Epithelial cell of proximal tubule (primary cell): ENCODE results near the gene CDH22. TPM values are rescaled to one million over a fixed set of nuclear protein-coding genes. Genes with fewer than 3 reads are reported as not detected.
A peak's percentile ranks its signal among the peaks of the same experiment; 100 is the strongest.

Experiments
- DNase-seq: peaks from one replicate; pipeline ENCODE4 v3.0.0-alpha.2; 2011; ENCODE audit warnings: low read depth
- H3K4me3 ChIP-seq: 2 replicates; pipeline ENCODE4 v1.5.1; 2011; ENCODE audit warnings: low read depth, mild to moderate bottlenecking, low read length
- total RNA-seq: library from RNA; depleted of rRNA; stranded (reverse); fragments of >200 nt; gene quantifications from 2 replicates; pipeline ENCODE4 v1.2.3, GENCODE V29; 2015
- TF ChIP-seq, protein P1 (sequence below): conservative IDR thresholded peaks from 2 replicates; pipeline ENCODE4 v1.5.1; 2012; ENCODE audit warnings: low read depth, mild to moderate bottlenecking, low read length

Gene CDH22, protein sequence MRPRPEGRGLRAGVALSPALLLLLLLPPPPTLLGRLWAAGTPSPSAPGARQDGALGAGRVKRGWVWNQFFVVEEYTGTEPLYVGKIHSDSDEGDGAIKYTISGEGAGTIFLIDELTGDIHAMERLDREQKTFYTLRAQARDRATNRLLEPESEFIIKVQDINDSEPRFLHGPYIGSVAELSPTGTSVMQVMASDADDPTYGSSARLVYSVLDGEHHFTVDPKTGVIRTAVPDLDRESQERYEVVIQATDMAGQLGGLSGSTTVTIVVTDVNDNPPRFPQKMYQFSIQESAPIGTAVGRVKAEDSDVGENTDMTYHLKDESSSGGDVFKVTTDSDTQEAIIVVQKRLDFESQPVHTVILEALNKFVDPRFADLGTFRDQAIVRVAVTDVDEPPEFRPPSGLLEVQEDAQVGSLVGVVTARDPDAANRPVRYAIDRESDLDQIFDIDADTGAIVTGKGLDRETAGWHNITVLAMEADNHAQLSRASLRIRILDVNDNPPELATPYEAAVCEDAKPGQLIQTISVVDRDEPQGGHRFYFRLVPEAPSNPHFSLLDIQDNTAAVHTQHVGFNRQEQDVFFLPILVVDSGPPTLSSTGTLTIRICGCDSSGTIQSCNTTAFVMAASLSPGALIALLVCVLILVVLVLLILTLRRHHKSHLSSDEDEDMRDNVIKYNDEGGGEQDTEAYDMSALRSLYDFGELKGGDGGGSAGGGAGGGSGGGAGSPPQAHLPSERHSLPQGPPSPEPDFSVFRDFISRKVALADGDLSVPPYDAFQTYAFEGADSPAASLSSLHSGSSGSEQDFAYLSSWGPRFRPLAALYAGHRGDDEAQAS
- not detected in 2 replicates for total RNA-seq

DNA sequence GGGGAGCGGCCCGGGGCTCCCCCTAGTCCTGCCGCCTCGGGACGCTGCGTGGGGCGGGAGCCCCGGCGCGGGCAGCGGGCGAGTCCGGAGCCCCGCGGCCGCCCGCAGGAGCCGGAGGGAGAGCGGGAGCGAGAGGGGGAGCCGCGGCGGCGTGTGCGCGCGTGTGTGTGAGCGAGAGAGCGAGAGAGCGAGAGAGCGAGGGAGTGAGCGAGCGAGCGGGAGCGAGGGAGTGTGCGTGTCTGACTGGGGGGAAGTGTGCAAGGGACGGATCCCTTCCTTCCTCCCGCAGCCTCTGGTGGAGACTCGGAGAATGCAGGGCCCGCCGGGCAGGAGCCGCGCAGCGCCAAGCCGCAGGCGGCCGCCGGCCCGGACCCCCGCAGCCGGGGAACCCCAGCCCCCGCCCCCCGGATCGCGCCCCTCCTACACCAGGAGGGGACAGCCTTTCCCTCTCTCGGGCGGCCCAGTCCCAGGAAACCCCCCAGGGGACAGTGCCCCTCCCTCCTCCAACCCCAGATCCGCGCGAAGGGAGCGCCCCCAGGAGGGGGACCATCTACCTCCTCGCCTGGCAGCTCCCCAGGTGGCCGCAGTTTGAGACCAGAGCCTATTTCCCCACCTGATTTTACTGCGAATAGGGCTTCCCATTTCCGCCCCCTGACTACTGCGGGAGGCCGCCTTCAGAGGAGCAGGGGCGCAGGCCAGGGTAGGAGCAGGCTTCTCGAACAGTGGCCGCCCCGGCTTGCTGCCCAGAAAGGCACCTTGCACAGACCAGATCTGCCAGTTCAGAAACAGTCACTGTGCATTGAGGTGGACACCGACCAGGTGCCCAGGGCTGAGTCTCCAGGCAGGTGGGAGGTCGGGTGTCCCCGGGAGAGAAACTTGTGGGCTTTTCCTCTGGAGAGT, at the start of gene CDH22:
CDH22 (minus strand) TSS at position 241 of the 900 bp plus-strand sequence. CDS start 57,204 bp downstream, outside the sequence.
- TF ChIP-seq, protein P1, sequence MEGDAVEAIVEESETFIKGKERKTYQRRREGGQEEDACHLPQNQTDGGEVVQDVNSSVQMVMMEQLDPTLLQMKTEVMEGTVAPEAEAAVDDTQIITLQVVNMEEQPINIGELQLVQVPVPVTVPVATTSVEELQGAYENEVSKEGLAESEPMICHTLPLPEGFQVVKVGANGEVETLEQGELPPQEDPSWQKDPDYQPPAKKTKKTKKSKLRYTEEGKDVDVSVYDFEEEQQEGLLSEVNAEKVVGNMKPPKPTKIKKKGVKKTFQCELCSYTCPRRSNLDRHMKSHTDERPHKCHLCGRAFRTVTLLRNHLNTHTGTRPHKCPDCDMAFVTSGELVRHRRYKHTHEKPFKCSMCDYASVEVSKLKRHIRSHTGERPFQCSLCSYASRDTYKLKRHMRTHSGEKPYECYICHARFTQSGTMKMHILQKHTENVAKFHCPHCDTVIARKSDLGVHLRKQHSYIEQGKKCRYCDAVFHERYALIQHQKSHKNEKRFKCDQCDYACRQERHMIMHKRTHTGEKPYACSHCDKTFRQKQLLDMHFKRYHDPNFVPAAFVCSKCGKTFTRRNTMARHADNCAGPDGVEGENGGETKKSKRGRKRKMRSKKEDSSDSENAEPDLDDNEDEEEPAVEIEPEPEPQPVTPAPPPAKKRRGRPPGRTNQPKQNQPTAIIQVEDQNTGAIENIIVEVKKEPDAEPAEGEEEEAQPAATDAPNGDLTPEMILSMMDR, result peak; percentile 10
- no peak for DNase-seq
- H3K4me3 ChIP-seq, result no peak within 1 kb of the TSS

DNA sequence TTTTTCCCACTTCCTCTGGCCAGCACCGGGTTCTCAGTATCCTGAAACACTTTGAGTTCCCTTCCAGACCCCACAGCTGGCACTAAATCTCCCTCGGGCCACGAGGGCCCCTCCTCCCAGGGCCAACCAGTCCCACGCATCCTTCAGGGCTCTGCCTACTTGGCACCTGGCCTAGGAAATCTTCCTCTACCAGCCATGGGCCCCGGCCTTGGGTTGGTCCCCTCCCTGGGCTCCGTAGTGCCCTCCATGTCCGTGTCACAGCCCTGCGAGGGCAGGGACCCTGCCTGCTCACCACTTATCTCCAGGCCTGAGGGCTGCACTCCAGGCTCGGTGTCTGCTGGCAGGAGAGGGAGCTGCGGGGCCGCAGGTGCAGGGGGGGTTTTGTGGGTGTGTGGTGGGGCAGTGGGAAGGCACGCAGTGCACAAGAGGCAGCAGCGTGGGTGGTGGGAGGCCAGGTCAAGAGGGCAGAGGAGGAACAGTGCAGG, 48.8 kb upstream of the CDH22 start:
- DNase-seq, result no peak
- TF ChIP-seq, protein P1, result no peak
- no peak overlapping the region for H3K4me3 ChIP-seq

DNA sequence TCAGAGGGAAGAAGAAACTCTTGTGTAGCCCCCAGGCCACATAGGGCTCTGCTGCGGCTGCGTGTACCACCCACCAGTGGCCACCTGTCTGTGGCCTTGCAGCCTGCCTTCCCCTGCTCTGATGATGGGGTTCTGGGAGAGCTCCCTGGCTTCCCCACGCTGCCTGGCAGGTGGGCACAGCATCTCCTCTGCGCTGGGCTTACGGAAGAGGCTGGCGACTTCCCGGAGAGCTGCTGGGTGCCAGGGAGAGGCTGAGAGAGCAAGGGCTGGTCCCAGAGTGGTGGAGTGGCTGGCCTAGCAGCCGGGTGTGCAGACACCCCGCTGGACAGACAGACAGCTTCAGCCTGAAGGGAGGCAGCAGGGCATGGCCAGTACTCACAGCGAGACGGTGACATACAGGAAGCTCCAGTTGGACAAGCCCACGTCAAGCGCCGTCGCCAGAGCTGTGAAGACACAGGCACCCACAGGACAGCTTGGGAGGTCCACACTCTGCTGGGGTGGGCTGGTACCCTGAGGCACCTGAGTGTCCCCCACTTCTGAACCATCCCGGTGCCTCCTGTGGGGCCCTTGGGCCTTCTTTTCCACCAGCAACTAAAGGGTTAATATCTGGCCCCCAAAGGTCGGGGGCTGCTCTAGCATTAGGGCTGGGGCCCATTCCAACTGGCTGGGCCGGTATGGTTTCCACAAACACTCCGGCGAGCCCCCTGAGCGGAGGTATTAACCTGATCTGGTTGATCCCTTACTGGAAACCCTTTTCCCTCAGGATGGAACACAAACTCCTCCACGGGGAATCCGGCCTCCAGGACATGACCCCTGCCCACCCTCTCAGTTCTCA, 48.1 kb upstream of the CDH22 start:
- TF ChIP-seq, protein P1, result no peak
- no peak for DNase-seq
- no peak overlapping the region for H3K4me3 ChIP-seq

DNA sequence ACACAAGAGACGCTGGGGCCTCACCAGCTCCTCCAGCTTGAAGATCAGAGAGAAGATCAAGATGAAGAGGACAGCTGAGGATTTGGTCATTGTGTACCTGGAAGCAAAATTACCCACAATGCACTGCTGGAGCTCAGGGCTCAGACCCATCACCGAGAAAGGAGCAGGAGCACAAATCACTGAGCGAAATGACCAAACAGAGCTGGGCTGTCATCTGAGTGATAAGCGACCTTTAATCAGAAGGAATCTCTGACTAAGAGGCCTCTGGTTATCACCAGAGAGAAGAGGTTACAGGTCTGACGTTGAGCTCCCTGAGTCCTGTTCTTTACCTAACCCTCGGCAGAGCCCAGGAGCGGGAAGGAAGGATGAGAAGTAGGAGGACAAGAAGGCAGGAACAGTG, 47.5 kb upstream of the CDH22 start:
- TF ChIP-seq, protein P1, result no peak
- no peak overlapping the region for H3K4me3 ChIP-seq
- no peak for DNase-seq

DNA sequence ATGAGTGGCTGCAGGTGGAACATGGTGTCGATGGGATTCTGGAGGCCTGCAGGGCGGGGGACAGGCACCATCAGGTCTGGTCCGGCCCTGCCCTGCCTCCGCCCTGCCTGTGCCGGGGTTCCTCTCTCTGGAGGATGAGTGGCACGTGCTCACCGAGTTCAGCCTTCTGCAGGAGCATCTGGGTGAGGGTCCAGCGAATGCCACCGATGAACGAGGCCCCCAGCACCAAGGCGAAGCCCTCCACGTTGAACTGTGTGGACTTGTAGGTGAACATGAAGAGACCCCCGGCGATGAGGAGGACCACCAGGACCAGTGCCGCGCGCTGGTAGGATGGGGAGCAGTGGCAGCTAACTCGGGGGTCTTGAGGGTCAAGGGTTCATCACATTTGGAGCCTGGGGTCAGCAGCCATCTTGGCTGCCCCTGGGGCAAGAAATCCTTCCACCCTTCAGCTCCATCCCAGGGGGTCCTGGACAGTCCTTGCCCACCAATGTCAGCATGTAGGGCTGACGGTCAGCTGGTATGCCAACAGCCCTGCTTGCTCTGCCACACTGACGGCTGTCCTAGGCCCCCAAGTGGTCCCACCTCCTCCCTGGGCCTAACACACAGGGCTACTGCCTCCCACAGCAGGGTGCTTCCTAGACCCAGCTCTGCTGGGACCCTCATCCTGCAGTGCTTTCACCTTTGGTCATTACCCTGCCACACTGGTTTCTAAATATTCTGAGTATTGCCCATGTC, 46.8 kb upstream of the CDH22 start:
- TF ChIP-seq, protein P1, result no peak
- no peak overlapping the region for H3K4me3 ChIP-seq
- DNase-seq, result no peak
